PC-9 (cell line): Measurements from ENCODE around the gene RAPGEF1. TPM values are rescaled to one million over a fixed set of nuclear protein-coding genes. Genes with fewer than 3 reads are reported as not detected.

Experiments
- BruUV-seq: library from RNA; stranded (reverse); fragments of 400-500 nt; replicated peaks from 2 replicates; lab custom pipeline; 2021; lab: Mats Ljungman, UMichigan
- CTCF ChIA-PET: fragments of 300-600 bp; sonication (Branson Sonifier 250); formaldehyde crosslinking; loops from one replicate; lab custom pipeline; 2022; ENCODE audit warnings: antibody characterized with exemption; lab: Charles Lee
- POLR2A ChIA-PET: fragments of 300-600 bp; sonication (Branson Sonifier 250); formaldehyde crosslinking; loops from one replicate; lab custom pipeline; 2022; ENCODE audit warnings: antibody characterized with exemption; ENCODE audit not compliant: unreplicated experiment; lab: Charles Lee
- DNase-seq, 2 experiments: peaks; one replicate each; pipeline versions ENCODE4 v3.0.0 to v3.0.0-alpha.2; 2015 to 2022; ENCODE audit warnings: mixed read lengths in 1 of 2
- H2AFZ ChIP-seq: fragments of 200-600 bp; sonication (generic); 2 replicates; pipeline ENCODE4 v1.8.1; 2017; ENCODE audit warnings: antibody characterized with exemption
- H3F3A ChIP-seq: fragments of 200-600 bp; sonication (generic); 2 replicates; pipeline ENCODE4 v1.8.1; 2017; ENCODE audit warnings: antibody characterized with exemption, mild to moderate bottlenecking, low read depth; ENCODE audit not compliant: insufficient read depth
- H3K27ac ChIP-seq: fragments of 200-600 bp; sonication (generic); 2 replicates; pipeline ENCODE4 v1.6.1; 2016; ENCODE audit warnings: mixed run types
- H3K27me3 ChIP-seq: fragments of 200-600 bp; sonication (generic); 2 replicates; pipeline ENCODE4 v1.6.1; 2016; ENCODE audit warnings: low read depth, mixed run types; ENCODE audit not compliant: insufficient read depth
- H3K36me3 ChIP-seq: fragments of 200-600 bp; sonication (generic); 2 replicates; pipeline ENCODE4 v1.6.1; 2016; ENCODE audit warnings: low read depth, mixed run types
- H3K4me1 ChIP-seq: fragments of 200-600 bp; sonication (generic); replicated peaks from 2 replicates; pipeline ENCODE4 v1.6.1; 2016; ENCODE audit warnings: mixed run types; ENCODE audit not compliant: insufficient read depth
- H3K4me2 ChIP-seq: fragments of 200-600 bp; sonication (generic); 2 replicates; pipeline ENCODE4 v1.6.1; 2017; ENCODE audit warnings: mixed run types
- H3K4me3 ChIP-seq: fragments of 200-600 bp; sonication (generic); 2 replicates; pipeline ENCODE4 v1.6.1; 2016; ENCODE audit warnings: mixed run types
- H3K79me2 ChIP-seq: fragments of 200-600 bp; sonication (generic); 2 replicates; pipeline ENCODE4 v1.6.1; 2017; ENCODE audit warnings: low read depth, mixed run types
- H3K9me2 ChIP-seq: fragments of 200-600 bp; sonication (generic); 2 replicates; pipeline ENCODE4 v1.8.1; 2017; ENCODE audit warnings: mild to moderate bottlenecking; ENCODE audit not compliant: insufficient read depth
- H3K9me3 ChIP-seq: fragments of 200-600 bp; sonication (generic); 2 replicates; pipeline ENCODE4 v1.8.1; 2016; ENCODE audit warnings: low read depth; ENCODE audit not compliant: insufficient read depth
- H4K20me1 ChIP-seq: fragments of 200-600 bp; sonication (generic); 2 replicates; pipeline ENCODE4 v1.8.1; 2017; ENCODE audit not compliant: insufficient read depth
- EZH2 ChIP-seq: fragments of 200-600 bp; sonication (generic); IDR thresholded peaks from 2 replicates; pipeline ENCODE4 v1.8.0; 2017; ENCODE audit warnings: antibody characterized with exemption, low read depth
- intact Hi-C: fragments of 100-400 bp; cut with micrococcal nuclease; formaldehyde crosslinking; loops from one replicate; pipeline ENCODE4 v1.10.0; 2022; ENCODE audit not compliant: unreplicated experiment
- total RNA-seq: library from RNA; stranded (reverse); gene quantifications from 2 replicates; pipeline ENCODE4 v1.2.3, GENCODE V29; 2021
- TF ChIP-seq, protein P1 (sequence below): fragments of 200-600 bp; sonication (generic); conservative IDR thresholded peaks from 2 replicates; pipeline ENCODE4 v1.6.1; 2017; ENCODE audit warnings: mixed run types, antibody characterized with exemption, mild to moderate bottlenecking, moderate library complexity

Gene RAPGEF1
- total RNA-seq, 1 experiment from 2014 or later, result 66.5 TPM

- H4K20me1 ChIP-seq, result no peaks in the 10 kb centered on the region; the same call in 1 of the 2 replicates
- CTCF ChIA-PET, result interaction anchor here (0.5 kb wide), 1 partner anchor 49 kb away, joined by 3 read pairs; no protein-coding TSS in a partner anchor
Measured at GRCh38 chr9:131698618-131698985, 41.3 kb downstream of the RAPGEF1 start.

GRCh38 chr9:131697908-131698617, 41.8 kb downstream of the RAPGEF1 start:
- no peak overlapping the region for H3K4me2 ChIP-seq
- no peak for DNase-seq

More at GRCh38 chr9:131698618-131698985, 41.3 kb downstream of the RAPGEF1 start:
- Histone ChIP-seq H3K9me2 (no peaks in the 10 kb centered on the region; the same call in 1 of the 2 replicates), H3K79me2 (0 out of 2 replicates have a peak, but pooled peaks cover 4% of the 10 kb centered on the region), H3K4me1 (no peaks in the 10 kb centered on the region), H3K9me3 (no peaks in the 10 kb centered on the region), H3K27me3 (no peaks in the 10 kb centered on the region), H3K4me3 (no peak overlapping the region), H3F3A (no peaks in the 10 kb centered on the region), H3K36me3 (no peaks in the 10 kb centered on the region), H2AFZ (no peak overlapping the region), H3K27ac (no peak overlapping the region), H3K4me2 (no peak overlapping the region)
- no TSS peak for BruUV-seq
- TF ChIP-seq, protein P1, sequence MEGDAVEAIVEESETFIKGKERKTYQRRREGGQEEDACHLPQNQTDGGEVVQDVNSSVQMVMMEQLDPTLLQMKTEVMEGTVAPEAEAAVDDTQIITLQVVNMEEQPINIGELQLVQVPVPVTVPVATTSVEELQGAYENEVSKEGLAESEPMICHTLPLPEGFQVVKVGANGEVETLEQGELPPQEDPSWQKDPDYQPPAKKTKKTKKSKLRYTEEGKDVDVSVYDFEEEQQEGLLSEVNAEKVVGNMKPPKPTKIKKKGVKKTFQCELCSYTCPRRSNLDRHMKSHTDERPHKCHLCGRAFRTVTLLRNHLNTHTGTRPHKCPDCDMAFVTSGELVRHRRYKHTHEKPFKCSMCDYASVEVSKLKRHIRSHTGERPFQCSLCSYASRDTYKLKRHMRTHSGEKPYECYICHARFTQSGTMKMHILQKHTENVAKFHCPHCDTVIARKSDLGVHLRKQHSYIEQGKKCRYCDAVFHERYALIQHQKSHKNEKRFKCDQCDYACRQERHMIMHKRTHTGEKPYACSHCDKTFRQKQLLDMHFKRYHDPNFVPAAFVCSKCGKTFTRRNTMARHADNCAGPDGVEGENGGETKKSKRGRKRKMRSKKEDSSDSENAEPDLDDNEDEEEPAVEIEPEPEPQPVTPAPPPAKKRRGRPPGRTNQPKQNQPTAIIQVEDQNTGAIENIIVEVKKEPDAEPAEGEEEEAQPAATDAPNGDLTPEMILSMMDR, result no peak
- no peak for TF ChIP-seq EZH2
- DNase-seq, result no peak
- intact Hi-C loops, result no loop called here
- POLR2A ChIA-PET, result no interaction called here

GRCh38 chr9:131697097-131697496, 42.8 kb downstream of the RAPGEF1 start:
- Histone ChIP-seq H3K36me3 (no peaks in the 10 kb centered on the region), H3K4me1 (no peaks in the 10 kb centered on the region), H3K9me3 (no peaks in the 10 kb centered on the region), H3K4me2 (no peak overlapping the region), H3K79me2 (no peaks in the 10 kb centered on the region), H4K20me1 (no peaks in the 10 kb centered on the region; the same call in 1 of the 2 replicates), H3F3A (no peaks in the 10 kb centered on the region), H2AFZ (no peak overlapping the region), H3K27ac (no peak overlapping the region), H3K9me2 (no peaks in the 10 kb centered on the region; the same call in 1 of the 2 replicates), H3K27me3 (no peaks in the 10 kb centered on the region), H3K4me3 (no peak overlapping the region)
- BruUV-seq, result no TSS peak
- no peak for DNase-seq
- ChIA-PET CTCF (no interaction called here), POLR2A (interaction anchor here (0.5 to 0.6 kb wide), 2 partner anchors 18 to 19 kb away, joined by 6 to 19 read pairs; no protein-coding TSS in a partner anchor)
- TF ChIP-seq, protein P1, result no peak
- TF ChIP-seq EZH2, result no peak
- intact Hi-C loops, result no loop called here

More at GRCh38 chr9:131697908-131698617, 41.8 kb downstream of the RAPGEF1 start:
- H4K20me1 ChIP-seq, result no peaks in the 10 kb centered on the region; the same call in 1 of the 2 replicates
- ChIA-PET POLR2A (no interaction called here), CTCF (no interaction called here)
- H3K9me2 ChIP-seq, result no peaks in the 10 kb centered on the region; the same call in 1 of the 2 replicates
- no peak overlapping the region for H3K4me3 ChIP-seq
- H3K79me2 ChIP-seq, result 0 out of 2 replicates have a peak, but pooled peaks cover 4% of the 10 kb centered on the region
- intact Hi-C loops, result no loop called here
- no peak overlapping the region for H2AFZ ChIP-seq
- no peaks in the 10 kb centered on the region for H3K4me1 ChIP-seq
- H3K36me3 ChIP-seq, result no peaks in the 10 kb centered on the region
- no peak for TF ChIP-seq EZH2
- TF ChIP-seq, protein P1, result no peak
- no peaks in the 10 kb centered on the region for H3K27me3 ChIP-seq
- H3K9me3 ChIP-seq, result no peaks in the 10 kb centered on the region
- no peaks in the 10 kb centered on the region for H3F3A ChIP-seq
- BruUV-seq, result no TSS peak
- no peak overlapping the region for H3K27ac ChIP-seq
